Kidney (tissue), 14 donors: ENCODE measurements around the gene POLA2. TPM values are rescaled to one million over a fixed set of nuclear protein-coding genes. Genes with fewer than 3 reads are reported as not detected.
"Not testable (repeated sequence)": the region's sequence is repeated elsewhere in the genome, so short reads cannot be mapped to it uniquely, and the experiment has no call there.

Experiments used
- DNase-seq, 5 donors: peaks; one replicate each; pipeline ENCODE4 v3.0.0-alpha.2; 2013 to 2020
- FAIRE-seq: peaks from 2 replicates; lab custom pipeline; 2012; peaks lifted over from hg19 to GRCh38; lab: Jason Lieb, UNC
- H3K27ac ChIP-seq, 2 donors: one replicate each; pipeline ENCODE4 v1.7.0; 2013; ENCODE audit warnings: low read depth in 2 of 2, low read length in 2 of 2, inconsistent platforms in 1 of 2
- H3K27me3 ChIP-seq: one replicate; pipeline ENCODE4 v1.7.1; 2013; ENCODE audit warnings: low read length, inconsistent platforms; ENCODE audit not compliant: control insufficient read depth, insufficient read depth
- H3K36me3 ChIP-seq, 3 donors: one replicate each; pipeline versions ENCODE4 v1.7.0 to v1.7.1; 2013; ENCODE audit warnings: low read length in 3 of 3, control low read depth in 1 of 3, inconsistent platforms in 1 of 3; ENCODE audit not compliant: insufficient read depth in 3 of 3, control insufficient read depth in 2 of 3
- H3K4me1 ChIP-seq, 3 donors: one replicate each; pipeline versions ENCODE4 v1.7.0 to v1.7.1; 2013; ENCODE audit warnings: low read length in 3 of 3, inconsistent platforms in 1 of 3, low read depth in 1 of 3; ENCODE audit not compliant: control insufficient read depth in 2 of 3, insufficient read depth in 2 of 3
- H3K4me3 ChIP-seq, 3 donors: one replicate each; pipeline versions ENCODE4 v1.7.0 to v1.8.1; 2013; ENCODE audit warnings: low read length in 3 of 3, control low read depth in 1 of 3, inconsistent platforms in 1 of 3
- H3K9ac ChIP-seq, 3 donors: one replicate each; pipeline versions ENCODE4 v1.7.0 to v1.7.1; 2013; ENCODE audit warnings: low read length in 3 of 3, control low read depth in 1 of 3, inconsistent platforms in 1 of 3
- H3K9me3 ChIP-seq, 3 donors: one replicate each; pipeline versions ENCODE4 v1.7.0 to v1.7.1; 2013; ENCODE audit warnings: low read length in 3 of 3, control low read depth in 1 of 3, inconsistent platforms in 1 of 3; ENCODE audit not compliant: control insufficient read depth in 2 of 3, insufficient read depth in 1 of 3
- CTCF ChIP-seq: IDR thresholded peaks from 3 replicates; pipeline ENCODE4 v1.5.1; 2012; ENCODE audit warnings: mild to moderate bottlenecking, moderate library complexity, borderline replicate concordance; ENCODE audit not compliant: insufficient read depth; ENCODE audit errors: extremely low read depth
- intact Hi-C: fragments of 100-400 bp; cut with DNase I; formaldehyde crosslinking; loops from one replicate; pipeline ENCODE4 v1.11.1; 2022
- polyA plus RNA-seq: library from polyadenylated mRNA; stranded (reverse); fragments of 350-450 nt; fragmentation: Illumina TruSeq; extraction: RNeasy Lipid Tissue Mini Kit (QIAGEN cat#74804); gene quantifications from one replicate; pipeline ENCODE4 v1.2.3, GENCODE V29; 2014; ENCODE audit warnings: low read depth, low replicate concordance; ENCODE audit not compliant: insufficient read depth
- total RNA-seq: library from RNA; stranded (reverse); fragmentation: NEBNext Ultra II Directional; extraction: Animal tissue kit (Norgen Biotek cat#: 25700); gene quantifications from one replicate; pipeline ENCODE4 v1.2.1, GENCODE V29; 2021
- donor health status: control.
- donor health status: control.
- donor health status: control.
- donor health status: control.
- donor health status: control.
- donor health status: DM: yes; HTN: yes; CAD: no.
- donor health status: Normal renal cell carcinoma (clear cell type).

POLA2 gene
- total and polyA plus RNA-seq, 2 donors from 2014 or later: 6.5 to 13.6 TPM

GRCh38 chr11:65236194-65237059 is 25.3 kb upstream of the POLA2 start:
- Histone ChIP-seq H3K27ac (no peak overlapping the region), H3K36me3 (no peaks in the 10 kb centered on the region), H3K4me3 (no peak overlapping the region), H3K4me1 (no peaks in the 10 kb centered on the region), H3K27me3 (no peaks in the 10 kb centered on the region), H3K9ac (no peak overlapping the region), H3K9me3 (no peaks in the 10 kb centered on the region)
- FAIRE-seq (no peak), DNase-seq (no peak)
- intact Hi-C loops: no loop called here
- TF ChIP-seq CTCF: no peak

GRCh38 chr11:65238302-65238701 is 23.5 kb upstream of the POLA2 start:
- H3K9ac ChIP-seq, DNase-seq, H3K36me3 ChIP-seq, FAIRE-seq, H3K9me3 ChIP-seq, H3K4me1 ChIP-seq, H3K27me3 ChIP-seq, H3K27ac ChIP-seq, H3K4me3 ChIP-seq, intact Hi-C loops: not testable (repeated sequence)

- H3K4me1 ChIP-seq: peaks cover 0 to 7% (median 3%) of the 10 kb centered on the region in 3 donors
- intact Hi-C loops: no loop called here
- FAIRE-seq: no peak
Observed at GRCh38 chr11:65241134-65241533, 20.6 kb upstream of the POLA2 start.

More at GRCh38 chr11:65241134-65241533, 20.6 kb upstream of the POLA2 start:
- no peak for DNase-seq
- H3K27me3 ChIP-seq: no peaks in the 10 kb centered on the region
- H3K9ac ChIP-seq: no peak overlapping the region
- H3K4me3 ChIP-seq: no peak overlapping the region
- no peak for TF ChIP-seq CTCF
- no peak overlapping the region for H3K27ac ChIP-seq
- H3K36me3 ChIP-seq: no peaks in the 10 kb centered on the region
- no peaks in the 10 kb centered on the region for H3K9me3 ChIP-seq
